Motor neuron (in vitro differentiated cells): ENCODE results near the gene ZFAND2A. TPM values are rescaled to one million over a fixed set of nuclear protein-coding genes. Genes with fewer than 3 reads are reported as not detected.
"Not testable (repeated sequence)": the region's sequence is repeated elsewhere in the genome, so short reads cannot be mapped to it uniquely, and the experiment has no call there.

Source experiments
- ATAC-seq, 8 experiments: fragments of 200-7000 bp; cut with Tn5 transposase; replicated peaks in 6 of 8; 2 replicates each; pipeline ENCODE4 v1.8.0; 2021; ENCODE audit warnings: mild to moderate bottlenecking in 8 of 8, moderate library complexity in 8 of 8
- H3K27ac ChIP-seq, 2 donors: fragments of 250-450 bp; sonication (Bioruptor Pico); 2 replicates each; pipeline ENCODE4 v1.9.0; 2021; ENCODE audit warnings: antibody characterized with exemption in 2 of 2, mild to moderate bottlenecking in 2 of 2, moderate library complexity in 1 of 2
- H3K4me1 ChIP-seq, 2 donors: fragments of 250-450 bp; sonication (Bioruptor Pico); replicated peaks in 1 of 2; 2 replicates each; pipeline ENCODE4 v1.6.1; 2021; ENCODE audit warnings: antibody characterized with exemption in 2 of 2, mild to moderate bottlenecking in 2 of 2, moderate library complexity in 1 of 2
- H3K4me3 ChIP-seq, 5 donors: fragments of 250-450 bp; sonication (Bioruptor Pico); 2 replicates each; pipeline ENCODE4 v1.9.0; 2021; ENCODE audit warnings: antibody characterized with exemption in 5 of 5, mild to moderate bottlenecking in 5 of 5, moderate library complexity in 4 of 5
- WGBS, 10 experiments: fragments of 450-650 bp; shearing (Covaris generic); methylation state at CpG; one replicate each; pipeline ENCODE4 v1.0.0; 2022; 5-methylcytosine and 5-hydroxymethylcytosine counted together
- in situ Hi-C, 9 experiments: fragments of 400-800 bp; cut with MboI; loops; one replicate each; pipeline ENCODE4 v1.15.0; 2021; ENCODE audit warnings: low sequenced_read_pairs in 9 of 9, low pct_unique_long_range_greater_than_20kb in 2 of 9; ENCODE audit not compliant: unreplicated experiment in 9 of 9
- total RNA-seq, 8 experiments: library from RNA; unstranded; fragments of 300-600 nt; gene quantifications; 2 replicates each; pipeline versions ENCODE4 v1.2.3 to v1.2.4, GENCODE V29; 2022

ZFAND2A gene
- total RNA-seq, 8 experiments from 2014 or later = 14.7 to 68.5 (median 41.3) TPM

GRCh38 chr7:1172666-1173523, 12.9 kb upstream of the ZFAND2A start:
- 50 to 100% (median 75%) methylated on average over 1 to 12 of the region's 27 CpGs; no CpG with 5 or more reads in 3 of the 10 experiments for WGBS, 10 experiments
- Histone ChIP-seq H3K4me3 (no peak overlapping the region), H3K4me1 (peaks cover 0 to 4% of the 10 kb centered on the region in 2 donors), H3K27ac (no peak overlapping the region)
- in situ Hi-C loops = loop anchor here in 2 of 9 experiments (25.0 kb wide), 1 partner anchor 186 kb away; the partner anchor contains the start of genes COX19 (in 2 of the 2) and CYP2W1 (in 2 of the 2)
- no peak for ATAC-seq

DNA sequence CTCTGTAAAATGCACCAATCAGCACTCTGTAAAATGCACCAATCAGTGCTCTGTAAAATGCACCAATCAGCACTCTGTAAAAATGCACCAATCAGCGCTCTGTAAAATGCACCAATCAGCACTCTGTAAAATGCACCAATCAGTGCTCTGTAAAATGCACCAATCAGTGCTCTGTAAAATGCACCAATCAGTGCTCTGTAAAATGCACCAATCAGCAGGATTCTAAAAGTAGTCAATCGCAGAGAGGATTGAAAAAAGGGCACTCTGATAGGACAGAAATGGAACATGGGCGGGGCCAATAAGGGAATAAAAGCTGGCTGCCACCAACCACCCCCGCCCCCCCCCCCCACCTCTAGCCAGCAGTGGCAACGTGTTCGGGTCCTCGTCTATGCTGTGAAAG, 11.5 kb upstream of the ZFAND2A start:
- H3K4me1 ChIP-seq, H3K4me3 ChIP-seq, H3K27ac ChIP-seq: not testable (repeated sequence)
- in situ Hi-C loops = loop anchor here in 2 of 9 experiments (25.0 kb wide), 1 partner anchor 184 kb away; the partner anchor contains the start of genes COX19 (in 2 of the 2) and CYP2W1 (in 2 of the 2)
- ATAC-seq = peak in 3 of 8 experiments; percentile 9 to 30 (median 30)
- WGBS, 10 experiments = 45 to 100% (median 90%) methylated on average over 1 to 3 of the region's 7 CpGs; no CpG with 5 or more reads in 6 of the 10 experiments

- in situ Hi-C loops = loop anchor here in 2 of 9 experiments (25.0 kb wide), 1 partner anchor 184 kb away; the partner anchor contains the start of genes COX19 (in 2 of the 2) and CYP2W1 (in 2 of the 2)
- Histone ChIP-seq H3K27ac (no peak overlapping the region), H3K4me3 (no peak overlapping the region), H3K4me1 (peaks cover 0 to 3% of the 10 kb centered on the region in 2 donors)
- peak in 1 of 8 experiments; percentile 21 for ATAC-seq
- 63 to 86% (median 76%) methylated on average over 3 to 17 of the region's 26 CpGs; no CpG with 5 or more reads in 4 of the 10 experiments for WGBS, 10 experiments
These were observed 10.9 kb upstream of the ZFAND2A start for GRCh38 chr7:1170741-1171501.

DNA sequence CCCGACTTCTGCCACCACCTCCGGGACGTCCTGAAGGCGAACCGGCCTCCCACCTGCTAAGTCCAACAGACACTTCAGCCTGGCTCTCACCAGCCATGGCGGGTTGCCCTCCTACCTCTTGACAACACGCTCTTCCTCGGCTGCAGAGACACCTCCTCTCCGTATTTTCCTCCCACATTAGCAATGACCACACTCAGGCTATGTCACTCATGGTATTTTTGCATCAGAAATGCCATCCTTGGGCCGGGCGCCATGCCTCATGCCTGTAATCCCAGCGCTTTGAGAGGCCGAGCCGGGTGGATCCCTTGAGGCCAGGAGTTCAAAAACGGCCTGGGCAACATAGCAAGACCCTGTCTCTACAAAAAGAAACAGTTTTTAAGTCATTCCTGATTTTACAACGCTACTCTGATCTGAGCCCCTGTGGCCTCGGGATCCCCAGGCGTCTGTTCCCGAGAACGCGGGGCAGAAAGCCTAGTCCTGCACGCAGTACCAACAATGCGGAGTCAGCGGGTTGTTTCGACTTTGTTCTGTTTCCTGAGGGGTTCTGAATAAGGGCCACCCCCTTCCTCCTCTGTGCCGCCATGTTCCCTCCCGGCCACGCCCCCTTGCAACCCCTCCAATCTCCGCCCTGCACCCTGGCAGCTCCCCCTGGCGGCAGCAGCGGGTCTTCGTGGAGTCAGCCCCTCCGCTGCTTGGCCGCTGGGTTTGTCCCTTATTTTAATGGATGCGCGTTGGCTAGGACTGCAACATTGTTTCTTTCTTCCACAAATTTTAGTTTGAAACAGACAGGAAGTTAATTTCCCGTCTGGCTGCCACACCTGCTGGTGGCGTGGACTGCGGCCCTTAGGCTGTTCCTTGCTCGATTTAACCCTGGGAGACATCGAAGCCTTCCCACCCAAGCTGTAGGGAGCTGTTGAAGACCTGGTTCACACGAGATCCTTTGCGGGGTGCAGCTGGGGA, 9.7 kb upstream of the ZFAND2A start:
- in situ Hi-C loops = loop anchor here in 2 of 9 experiments (25.0 kb wide), 1 partner anchor 182 kb away; the partner anchor contains the start of genes COX19 (in 2 of the 2) and CYP2W1 (in 2 of the 2)

GRCh38 chr7:1168422-1168821, 8.4 kb upstream of the ZFAND2A start:
- Histone ChIP-seq H3K4me1 (no peaks in the 10 kb centered on the region), H3K4me3 (no peak overlapping the region), H3K27ac (no peak overlapping the region)
- ATAC-seq = no peak
- in situ Hi-C loops = loop anchor here in 2 of 9 experiments (25.0 kb wide), 1 partner anchor 181 kb away; the partner anchor contains the start of genes COX19 (in 2 of the 2) and CYP2W1 (in 2 of the 2)
- WGBS, 10 experiments = 67 to 93% (median 81%) methylated on average over 1 to 9 of the region's 11 CpGs; no CpG with 5 or more reads in 3 of the 10 experiments

More for the DNA sequence above, 9.7 kb upstream of the ZFAND2A start:
- no peak overlapping the region for H3K27ac ChIP-seq
- H3K4me3 ChIP-seq = no peak overlapping the region
- WGBS, 10 experiments = 61 to 96% (median 81%) methylated on average over 5 to 14 of the region's 43 CpGs; no CpG with 5 or more reads in 2 of the 10 experiments
- no peaks in the 10 kb centered on the region for H3K4me1 ChIP-seq
- ATAC-seq = peak in 4 of 8 experiments; percentile 59 to 97 (median 79)

DNA sequence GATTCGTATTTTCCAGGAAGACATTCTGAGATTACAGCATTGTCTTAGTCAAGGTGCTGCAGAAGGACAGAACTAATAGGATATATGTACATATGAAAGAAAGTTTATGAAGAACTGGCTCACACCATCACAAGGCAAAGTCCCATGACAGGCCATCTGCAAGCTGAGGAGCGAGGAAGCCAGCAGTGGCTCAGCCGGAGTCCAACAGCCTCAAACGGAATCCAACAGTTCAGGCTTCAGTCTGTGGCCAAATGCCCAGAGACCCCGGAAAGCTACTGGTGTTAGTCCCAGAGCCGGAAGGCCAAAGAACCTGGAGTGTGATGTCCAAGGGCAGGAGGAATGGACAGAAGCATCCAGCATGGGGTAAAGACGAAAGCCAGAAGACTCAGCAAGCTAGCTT, 4.4 kb upstream of the ZFAND2A start:
- 64 to 100% (median 85%) methylated on average over 1 to 3 of the region's 7 CpGs; no CpG with 5 or more reads in 2 of the 10 experiments for WGBS, 10 experiments
- ATAC-seq = no peak
- Histone ChIP-seq H3K4me3 (no peak overlapping the region), H3K4me1 (peaks cover 0 to 3% of the 10 kb centered on the region in 2 donors), H3K27ac (no peak overlapping the region)
- in situ Hi-C loops = loop anchor here in 2 of 9 experiments (25.0 kb wide), 1 partner anchor 177 kb away; the partner anchor contains the start of genes COX19 (in 2 of the 2) and CYP2W1 (in 2 of the 2)

DNA sequence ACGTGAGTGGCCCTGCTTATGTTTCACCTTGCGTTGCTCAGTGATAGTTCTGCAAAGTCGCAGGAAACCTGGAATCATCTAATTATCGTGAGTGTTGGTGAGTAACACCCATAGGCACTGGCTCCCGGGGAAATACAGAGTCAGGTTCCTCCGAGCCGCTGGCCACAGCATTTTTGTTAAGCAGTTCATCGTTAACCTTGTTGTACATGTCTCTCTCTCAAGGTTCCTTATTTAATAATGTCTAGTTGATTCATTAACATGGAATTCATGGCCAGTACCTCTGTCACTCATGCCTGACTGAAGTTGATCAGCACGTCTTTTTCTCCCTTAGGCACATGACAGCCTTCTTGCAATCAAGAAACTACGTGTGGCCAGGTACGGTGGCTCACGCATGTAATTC, 3.1 kb upstream of the ZFAND2A start:
- in situ Hi-C loops = loop anchor here in 2 of 9 experiments (25.0 kb wide), 1 partner anchor 176 kb away; the partner anchor contains the start of genes COX19 (in 2 of the 2) and CYP2W1 (in 2 of the 2)
- Histone ChIP-seq H3K27ac (no peak overlapping the region), H3K4me3 (no peak overlapping the region), H3K4me1 (peaks cover 6 to 12% of the 10 kb centered on the region in 2 donors)
- 77 to 100% (median 91%) methylated on average over 3 to 8 of the region's 12 CpGs; no CpG with 5 or more reads in 3 of the 10 experiments for WGBS, 10 experiments
- no peak for ATAC-seq

- H3K4me3 ChIP-seq = peak overlapping the region; percentile 49 to 94 (median 72)
- peaks cover 6 to 12% of the 10 kb centered on the region in 2 donors for H3K4me1 ChIP-seq
- in situ Hi-C loops = loop anchor here in 2 of 9 experiments (25.0 kb wide), 1 partner anchor 173 kb away; the partner anchor contains the start of genes COX19 (in 2 of the 2) and CYP2W1 (in 2 of the 2)
- WGBS, 10 experiments = 7 to 100% (median 48%) methylated on average over 1 to 6 of the region's 19 CpGs; no CpG with 5 or more reads in 6 of the 10 experiments
- peak overlapping the region; percentile 84 to 85 for H3K27ac ChIP-seq
- ATAC-seq = peak; percentile 9 to 38 (median 26)
These were observed 650 bp upstream of the ZFAND2A start for GRCh38 chr7:1160670-1161021.

GRCh38 chr7:1159231-1159630, 765 bp downstream of the ZFAND2A start:
- in situ Hi-C loops = loop anchor here in 2 of 9 experiments (25.0 kb wide), 1 partner anchor 172 kb away; the partner anchor contains the start of genes COX19 (in 2 of the 2) and CYP2W1 (in 2 of the 2)
- H3K4me3 ChIP-seq = peak overlapping the region; percentile 35 to 72 (median 66)
- peaks cover 6 to 12% of the 10 kb centered on the region in 2 donors for H3K4me1 ChIP-seq
- not testable (repeated sequence) for ATAC-seq
- WGBS, 10 experiments = 0% methylated on average over 1 of the region's 26 CpGs; no CpG with 5 or more reads in 9 of the 10 experiments
- peak overlapping the region in 1 of 2 donors; percentile 34 for H3K27ac ChIP-seq

- H3K27ac ChIP-seq = peak overlapping the region in 1 of 2 donors; percentile 34
- in situ Hi-C loops = loop anchor here in 2 of 9 experiments (25.0 kb wide), 1 partner anchor 171 kb away; the partner anchor contains the start of genes COX19 (in 2 of the 2) and CYP2W1 (in 2 of the 2)
- H3K4me3 ChIP-seq = peak overlapping the region; percentile 35 to 72 (median 66)
- peaks cover 6 to 12% of the 10 kb centered on the region in 2 donors for H3K4me1 ChIP-seq
- WGBS, 10 experiments = 49 to 100% (median 78%) methylated on average over 2 to 16 of the region's 25 CpGs
- ATAC-seq = no peak
These were observed 1.5 kb downstream of the ZFAND2A start for GRCh38 chr7:1158203-1159126.
